CD4-positive, alpha-beta T cell treated with Interleukin-4 for 4 hours (primary cell): Measurements from ENCODE around the gene COPS7A.

Experiments used
- DNase-seq: peaks from one replicate; pipeline ENCODE4 v3.0.0-alpha.2; 2020

Gene COPS7A

DNA sequence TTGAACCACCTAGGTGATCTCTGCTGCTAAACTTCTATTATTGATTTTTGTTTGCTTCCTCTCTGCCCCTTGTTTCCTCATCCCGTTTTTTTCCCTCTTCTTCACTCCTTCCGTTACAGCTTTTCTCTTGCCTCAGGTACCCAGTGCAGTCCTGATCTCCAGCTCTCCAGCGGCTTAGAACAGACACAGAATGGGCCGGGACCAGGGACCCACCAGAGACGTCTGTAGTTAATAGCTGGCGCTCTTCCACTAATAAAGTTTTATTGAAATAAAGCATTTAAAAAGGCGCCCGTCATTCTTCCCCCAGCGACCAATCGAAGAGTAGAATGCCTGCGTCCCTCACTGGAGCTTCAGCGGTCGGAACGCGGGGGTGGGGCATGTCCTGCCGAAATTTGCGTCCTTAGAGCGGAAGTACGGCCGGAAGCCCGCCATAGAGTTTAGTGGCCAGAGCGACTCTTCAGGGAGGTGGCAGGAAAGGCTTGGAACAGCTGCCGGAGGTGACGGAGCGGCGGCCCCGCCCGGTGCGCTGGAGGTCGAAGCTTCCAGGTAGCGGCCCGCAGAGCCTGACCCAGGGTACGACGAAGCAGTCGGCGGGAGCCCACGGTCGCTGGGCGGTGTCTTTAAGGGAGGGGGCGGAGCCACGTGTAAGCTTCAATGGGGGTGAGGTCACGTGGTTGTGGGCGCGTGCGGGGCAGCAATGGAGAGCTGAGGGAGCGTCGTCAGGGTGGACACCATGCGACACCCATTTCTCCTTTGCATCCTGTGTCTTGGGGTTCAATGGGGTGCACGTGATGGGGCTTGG, at the start of gene COPS7A:
Gene COPS7A (plus strand): TSS at position 440 of the 802 bp plus-strand sequence. CDS start 611 bp downstream, outside the sequence.
- DNase-seq, result peak; percentile 99

- DNase-seq, result no peak
Observed at GRCh38 chr12:6676962-6677361, 46.9 kb upstream of the COPS7A start.

DNA sequence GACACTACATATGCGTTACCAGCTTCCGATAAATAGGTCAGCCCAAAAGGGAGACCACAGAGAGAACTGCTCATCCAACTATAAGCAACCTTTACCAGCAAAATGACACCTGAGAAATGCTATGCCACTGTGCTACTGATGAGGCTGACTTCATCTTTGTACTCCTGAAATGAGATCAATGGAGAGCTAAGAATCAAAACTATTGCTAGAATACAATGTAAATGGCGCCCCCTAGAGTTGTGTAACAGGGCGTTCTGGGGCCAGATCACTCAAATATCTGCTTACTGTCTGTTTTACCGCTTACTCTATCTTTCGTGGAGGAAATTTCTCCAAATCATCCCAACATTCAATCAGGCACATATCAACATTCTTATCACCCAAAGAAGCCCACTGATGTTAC, 39.2 kb upstream of the COPS7A start:
- DNase-seq, result peak; percentile 66

GRCh38 chr12:6685814-6686213, 38.0 kb upstream of the COPS7A start:
- no peak for DNase-seq

DNA sequence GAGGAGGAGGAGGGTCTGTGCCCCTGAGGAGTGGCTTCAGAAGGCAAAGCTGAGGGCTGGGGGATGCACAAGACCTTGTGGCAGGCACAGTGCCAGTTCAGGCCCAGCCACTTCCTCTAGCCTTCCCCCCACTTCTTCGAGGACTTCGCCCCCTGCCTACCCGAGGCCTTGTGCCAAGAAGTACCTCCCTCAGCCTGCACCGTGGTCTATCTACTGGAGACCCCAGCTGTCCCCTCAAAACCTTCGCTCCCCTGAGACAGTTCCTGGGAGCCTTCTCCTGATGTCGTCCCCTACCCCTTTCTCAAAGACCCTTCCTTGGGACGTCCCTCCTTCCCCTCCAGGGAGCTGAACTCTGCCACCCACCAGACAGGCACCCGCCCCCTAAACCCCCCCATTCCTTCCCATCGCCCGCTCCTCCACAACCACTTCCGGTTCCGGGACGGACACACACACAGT, 35.3 kb upstream of the COPS7A start:
- DNase-seq, result no peak

GRCh38 chr12:6688999-6689882, 34.6 kb upstream of the COPS7A start, which contains the start of gene ZNF384:
ZNF384 (minus strand) TSS chr12:6689375; CDS start chr12:6679520, 9,855 bp downstream.
- peak; percentile 99 for DNase-seq

- no peak for DNase-seq
Observed at GRCh38 chr12:6691473-6691872, 32.4 kb upstream of the COPS7A start.

DNA sequence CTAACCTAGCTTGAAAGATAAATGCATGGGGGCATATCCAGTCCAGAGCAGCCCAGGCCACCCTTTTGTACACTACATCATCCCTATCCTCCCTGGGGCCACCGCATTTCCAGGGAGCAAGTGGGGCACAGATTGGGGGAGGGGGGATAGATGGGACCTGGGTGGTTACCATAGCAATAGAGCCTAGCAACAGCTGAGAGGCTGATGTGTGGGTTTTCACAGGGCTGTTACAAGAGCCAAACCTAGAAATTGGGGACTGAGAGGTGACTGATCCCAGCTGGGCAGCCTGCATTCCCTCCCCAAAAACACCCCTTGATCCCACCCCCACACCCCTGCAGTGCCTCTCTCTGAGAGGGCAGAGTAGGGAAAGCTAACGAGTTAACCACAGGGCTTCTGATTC, 31.0 kb upstream of the COPS7A start:
- no peak for DNase-seq

DNA sequence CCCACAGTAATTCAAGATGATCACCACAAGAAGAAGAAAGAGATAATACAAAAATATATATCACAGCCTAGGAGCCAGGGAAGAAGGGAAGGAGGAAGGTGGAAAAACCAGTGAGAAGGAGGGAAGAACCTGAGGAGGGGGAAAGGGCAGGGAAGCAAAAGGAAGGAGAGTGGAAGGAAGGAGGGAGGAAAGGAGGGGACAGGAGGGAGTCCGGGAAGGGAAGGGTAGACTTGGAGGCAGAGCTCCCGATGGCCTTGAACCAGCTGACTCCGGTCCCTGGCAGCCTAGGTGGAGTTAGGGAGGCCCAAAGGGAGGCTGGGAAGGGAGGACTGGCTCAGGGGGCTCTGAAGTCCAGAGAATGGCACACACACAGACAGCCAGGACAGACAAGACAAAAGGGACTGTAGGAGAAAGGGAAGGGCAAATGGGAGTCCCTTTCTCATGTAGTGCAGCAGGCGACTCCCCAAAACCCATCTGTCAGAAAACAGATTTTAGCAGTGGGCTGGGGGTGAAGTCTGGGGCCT, 30.0 kb upstream of the COPS7A start:
- no peak for DNase-seq

- DNase-seq, result no peak
Observed at GRCh38 chr12:6694701-6695100, 29.1 kb upstream of the COPS7A start.

DNA sequence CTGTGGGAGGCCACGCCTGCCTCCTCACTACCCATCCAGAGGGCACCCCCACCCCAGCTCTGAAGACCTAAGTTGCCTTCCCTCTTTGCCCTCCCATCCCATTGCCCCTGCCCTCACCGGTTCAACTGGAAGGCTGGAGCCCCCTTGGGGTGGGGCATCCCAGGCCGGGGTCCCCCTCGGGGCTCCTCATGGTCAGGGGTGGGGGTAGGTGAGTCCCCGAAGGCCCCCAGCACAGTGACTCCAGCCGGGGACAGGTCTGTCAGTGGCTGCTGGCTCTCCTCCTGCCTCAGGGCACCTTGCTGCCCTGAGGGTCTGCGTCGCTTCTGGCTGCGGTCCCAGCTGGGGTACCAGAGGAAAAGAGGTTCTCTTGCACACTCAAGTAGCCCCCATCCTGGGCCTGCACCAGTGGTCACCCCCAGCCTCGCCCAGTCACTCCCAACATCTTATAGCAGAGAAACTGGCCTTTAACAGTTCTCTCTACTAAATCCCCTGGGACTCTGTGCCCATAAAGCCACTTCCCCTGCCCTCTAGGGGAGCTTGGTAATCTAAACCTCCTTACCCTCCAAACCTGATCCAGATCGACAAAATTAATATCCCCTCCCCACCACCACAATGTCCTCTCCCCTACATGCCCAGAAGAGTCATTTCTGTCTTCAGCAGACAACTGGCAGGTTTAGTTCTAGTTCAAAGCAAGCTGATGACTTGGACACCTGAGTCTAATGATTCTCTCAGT, 28.4 kb upstream of the COPS7A start:
- no peak for DNase-seq

GRCh38 chr12:6696690-6697583, 26.9 kb upstream of the COPS7A start:
- no peak for DNase-seq

DNA sequence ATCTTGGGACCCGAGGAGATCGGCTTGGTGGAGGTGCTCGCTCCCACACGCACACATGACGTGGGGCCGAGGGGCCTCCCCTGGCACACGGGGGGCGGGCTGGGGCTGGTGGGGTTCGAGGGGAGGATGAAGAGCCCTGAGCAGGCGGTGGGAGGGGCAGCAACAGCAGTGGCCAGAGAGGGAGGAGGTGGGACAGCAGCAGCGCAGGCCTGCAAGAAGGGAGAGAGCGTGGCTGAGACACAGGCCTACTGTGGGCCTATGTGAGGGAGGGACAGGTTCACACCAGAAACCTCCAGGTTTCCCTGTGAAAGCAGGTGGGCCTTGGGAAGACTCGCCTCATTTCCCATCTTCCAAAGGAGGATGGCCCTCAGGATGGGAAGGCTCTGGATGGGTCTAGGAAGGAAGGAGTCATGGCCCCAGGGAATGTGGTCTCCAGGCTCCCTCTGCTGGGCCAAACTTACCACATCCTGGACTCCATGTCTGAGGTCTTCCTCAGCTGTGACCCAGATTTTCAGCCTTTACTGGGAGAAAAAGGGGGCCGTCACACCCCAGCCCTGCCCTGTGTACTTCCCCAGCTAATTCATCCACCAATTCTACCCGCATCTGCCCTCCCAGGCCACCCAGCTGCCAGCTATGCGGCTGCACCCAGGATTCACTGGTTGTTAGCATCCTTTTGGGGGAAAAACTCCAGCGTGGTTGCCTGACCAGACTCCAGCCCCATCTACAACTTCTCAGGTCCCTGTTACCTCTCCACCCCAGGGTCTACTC, 26.1 kb upstream of the COPS7A start:
- no peak for DNase-seq

GRCh38 chr12:6698352-6699046, 25.3 kb upstream of the COPS7A start:
- no peak for DNase-seq

DNA sequence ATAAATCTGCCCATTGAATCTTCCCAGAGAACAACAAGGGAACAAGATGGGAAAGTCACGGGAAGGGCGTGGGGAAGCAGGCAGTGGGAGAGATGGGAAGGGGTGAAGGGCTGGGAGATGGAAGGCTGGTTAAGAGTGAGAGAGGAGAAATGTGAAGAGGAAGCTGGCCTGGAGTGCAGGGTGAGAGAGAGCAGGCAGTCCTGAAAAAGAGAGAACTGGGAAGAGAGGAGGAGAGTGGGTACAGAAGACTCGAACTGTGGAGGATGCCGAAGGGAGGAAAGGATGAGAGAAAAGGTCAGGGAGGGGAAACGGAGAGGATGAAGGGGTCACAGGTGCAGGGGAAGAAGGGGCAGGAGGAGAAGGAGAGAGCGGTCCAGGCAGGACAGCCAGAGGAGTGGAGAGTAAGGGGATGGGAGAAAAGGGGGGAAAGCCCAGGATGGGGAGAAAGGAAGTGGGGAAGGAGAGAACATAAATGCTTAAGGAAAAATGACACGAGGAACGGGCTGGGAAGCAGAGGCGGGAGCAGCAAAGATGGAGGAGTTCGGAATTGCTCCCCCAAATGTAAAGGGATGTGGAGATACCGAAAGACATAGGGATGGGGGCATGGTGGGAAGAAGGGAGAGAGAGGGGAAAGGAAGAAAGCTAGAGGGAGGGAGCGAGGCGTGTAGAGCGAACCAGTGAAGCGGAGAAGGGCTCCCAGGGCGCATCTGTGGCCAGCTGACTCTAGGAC, 24.4 kb upstream of the COPS7A start:
- no peak for DNase-seq

- no peak for DNase-seq
Observed at GRCh38 chr12:6699989-6700645, 23.7 kb upstream of the COPS7A start.

GRCh38 chr12:6700646-6701051, 23.2 kb upstream of the COPS7A start, which contains the start of gene PIANP:
PIANP (minus strand) TSS chr12:6700815; CDS start chr12:6698061, 2,754 bp downstream.
- DNase-seq, result peak; percentile 15

GRCh38 chr12:6701078-6701768, 22.6 kb upstream of the COPS7A start:
- DNase-seq, result no peak
